HEK293 (cell line): ENCODE measurements around the gene SMARCA2.

ENCODE experiments used
- CTCF ChIP-seq: fragments of 450-650 bp; formaldehyde crosslinking; IDR thresholded peaks from 2 replicates; pipeline ENCODE4 v1.5.1; 2016; ENCODE audit warnings: missing biosample characterization, missing genetic modification characterization
- ELK4 ChIP-seq: IDR thresholded peaks from 2 replicates; pipeline ENCODE4 v1.6.1; 2011; ENCODE audit warnings: mild to moderate bottlenecking, low read depth, low read length, borderline replicate concordance
- PATZ1 ChIP-seq: fragments of 450-650 bp; formaldehyde crosslinking; IDR thresholded peaks from 2 replicates; pipeline ENCODE4 v1.5.1; 2016; ENCODE audit warnings: missing biosample characterization, missing genetic modification characterization
- PBX3 ChIP-seq: sonication (generic); formaldehyde crosslinking; IDR thresholded peaks from 2 replicates; pipeline ENCODE4 v1.8.1; 2022; ENCODE audit warnings: mild to moderate bottlenecking, moderate library complexity, missing genetic modification reagents
- PRDM2 ChIP-seq: fragments of 450-650 bp; formaldehyde crosslinking; IDR thresholded peaks from 2 replicates; pipeline ENCODE4 v1.5.1; 2016; ENCODE audit warnings: missing biosample characterization, missing genetic modification characterization, borderline replicate concordance
- REST ChIP-seq: fragments of 450-650 bp; formaldehyde crosslinking; IDR thresholded peaks from 2 replicates; pipeline ENCODE4 v1.5.1; 2016; ENCODE audit warnings: missing biosample characterization, missing genetic modification characterization
- YY1 ChIP-seq: fragments of 450-650 bp; formaldehyde crosslinking; IDR thresholded peaks from 2 replicates; pipeline ENCODE4 v1.5.1; 2018; ENCODE audit warnings: missing biosample characterization, missing genetic modification characterization
- ZNF16 ChIP-seq: fragments of 450-650 bp; formaldehyde crosslinking; IDR thresholded peaks from 2 replicates; pipeline ENCODE4 v1.5.1; 2016; ENCODE audit warnings: low read depth, missing biosample characterization, missing genetic modification characterization
- ZNF24 ChIP-seq: fragments of 450-650 bp; formaldehyde crosslinking; IDR thresholded peaks from 2 replicates; pipeline ENCODE4 v1.5.1; 2016; ENCODE audit warnings: missing biosample characterization, missing genetic modification characterization
- ZNF280C ChIP-seq: fragments of 450-650 bp; formaldehyde crosslinking; IDR thresholded peaks from 2 replicates; pipeline ENCODE4 v1.5.1; 2016; ENCODE audit warnings: missing biosample characterization, missing genetic modification characterization
- ZNF561 ChIP-seq: fragments of 450-650 bp; IDR thresholded peaks from 2 replicates; pipeline ENCODE4 v1.5.1; 2018; ENCODE audit warnings: missing biosample characterization, missing genetic modification characterization, borderline replicate concordance

- TF ChIP-seq CTCF (tag by site-specific recombination): no peak
- TF ChIP-seq PBX3 (CRISPR knock-in tag): no peak
- TF ChIP-seq ZNF561: no peak
- TF ChIP-seq YY1 (tag by site-specific recombination): no peak
- no peak for TF ChIP-seq PATZ1 (tag by site-specific recombination)
- TF ChIP-seq PRDM2 (tag by site-specific recombination): no peak
- TF ChIP-seq ZNF24 (tag by site-specific recombination): no peak
- TF ChIP-seq ZNF280C (tag by site-specific recombination): no peak
- no peak for TF ChIP-seq REST (tag by site-specific recombination)
- TF ChIP-seq ZNF16 (tag by site-specific recombination): no peak
- TF ChIP-seq ELK4: no peak
These were observed 163.0 kb downstream of the SMARCA2 start for GRCh38 chr9:2178034-2178734.
